GM12878 (cell line): Measurements from ENCODE around the gene HMGXB3. TPM values are rescaled to one million over a fixed set of nuclear protein-coding genes. Genes with fewer than 3 reads are reported as not detected.
A peak's percentile ranks its signal among the peaks of the same experiment; 100 is the strongest.

Experiments used
- ATAC-seq: fragments of 200-7000 bp; cut with Tn5 transposase; 3 replicates; pipeline ENCODE4 v1.9.1; 2020; ENCODE audit warnings: mild to moderate bottlenecking, moderate library complexity
- BruUV-seq: library from RNA; stranded (reverse); fragments of 400-500 nt; replicated peaks from 2 replicates; lab custom pipeline; 2021; lab: Mats Ljungman, UMichigan
- CTCF ChIA-PET: fragments of 300-600 bp; sonication (Branson Sonifier 250); formaldehyde crosslinking; extraction: SDS; loops from one replicate; lab custom pipeline; 2021; ENCODE audit warnings: inconsistent platforms; lab: Yijun Ruan, JAX
- POLR2A ChIA-PET: fragments of 350-600 bp; formaldehyde crosslinking; extraction: SDS; loops from one replicate; lab custom pipeline; 2021; ENCODE audit warnings: inconsistent platforms; lab: Charles Lee
- RAD21 ChIA-PET: fragments of 300-600 bp; sonication (Branson Sonifier 250); formaldehyde crosslinking; loops from one replicate; lab custom pipeline; 2023; ENCODE audit warnings: antibody characterized with exemption; ENCODE audit not compliant: unreplicated experiment; lab: Charles Lee
- SMC1A ChIA-PET: fragments of 300-600 bp; sonication (Branson Sonifier 250); formaldehyde crosslinking; loops from one replicate; lab custom pipeline; 2023; ENCODE audit not compliant: unreplicated experiment, uncharacterized antibody; lab: Charles Lee
- DNase-seq: peaks from one replicate; pipeline ENCODE4 v3.0.0-alpha.2; 2011; ENCODE audit warnings: low read depth, low spot score
- FAIRE-seq: peaks from 3 replicates; lab custom pipeline; 2011; peaks lifted over from hg19 to GRCh38; lab: Jason Lieb, UNC
- H2AFZ ChIP-seq: 2 replicates; pipeline ENCODE4 v1.6.0; 2011; ENCODE audit warnings: low read depth, low read length, control low read depth; ENCODE audit not compliant: control insufficient read depth
- H3K27ac ChIP-seq: 2 replicates; pipeline ENCODE4 v1.5.1; 2011; ENCODE audit warnings: control low read depth; ENCODE audit not compliant: control insufficient read depth, insufficient read depth
- H3K27me3 ChIP-seq, 2 experiments: replicated peaks in 1 of 2; 2 replicates each; pipeline versions ENCODE4 v1.6.0 to v1.6.1; 2011; ENCODE audit warnings: low read length in 1 of 2; ENCODE audit not compliant: control insufficient read depth in 2 of 2, insufficient read depth in 2 of 2
- H3K36me3 ChIP-seq, 2 experiments: 2 replicates each; pipeline ENCODE4 v1.5.1; 2011; ENCODE audit warnings: low read length in 1 of 2; ENCODE audit not compliant: control insufficient read depth in 2 of 2, insufficient read depth in 2 of 2
- H3K4me1 ChIP-seq: 2 replicates; pipeline ENCODE4 v1.6.1; 2011; ENCODE audit warnings: mild to moderate bottlenecking, low read length, moderate library complexity, mixed read lengths; ENCODE audit not compliant: control insufficient read depth, insufficient read depth
- H3K4me2 ChIP-seq: 2 replicates; pipeline ENCODE4 v1.6.0; 2011; ENCODE audit warnings: control low read depth; ENCODE audit not compliant: control insufficient read depth, insufficient read depth
- H3K4me3 ChIP-seq: fragments of 200-600 bp; sonication (generic); 2 replicates; pipeline ENCODE4 v1.5.1; 2016
- H3K79me2 ChIP-seq: 2 replicates; pipeline ENCODE4 v1.6.0; 2011; ENCODE audit warnings: low read length; ENCODE audit not compliant: control insufficient read depth, insufficient read depth
- H3K9ac ChIP-seq: 2 replicates; pipeline ENCODE4 v1.8.0; 2011; ENCODE audit warnings: low read length, control low read depth, mixed read lengths; ENCODE audit not compliant: control insufficient read depth, insufficient read depth
- H3K9me3 ChIP-seq: replicated peaks from 3 replicates; pipeline ENCODE4 v1.5.1; 2011; ENCODE audit warnings: mild to moderate bottlenecking, low read length; ENCODE audit not compliant: control insufficient read depth, insufficient read depth
- H4K20me1 ChIP-seq: 2 replicates; pipeline ENCODE4 v1.6.0; 2011; ENCODE audit not compliant: control insufficient read depth, insufficient read depth
- CBX3 ChIP-seq: fragments of 200-600 bp; sonication (generic); IDR thresholded peaks from 2 replicates; pipeline ENCODE4 v1.6.1; 2016; ENCODE audit warnings: low read depth, borderline replicate concordance
- CREM ChIP-seq: IDR thresholded peaks from 2 replicates; pipeline ENCODE4 v1.6.1; 2014; ENCODE audit warnings: antibody characterized with exemption, low read depth
- ELK1 ChIP-seq: IDR thresholded peaks from 2 replicates; pipeline ENCODE4 v1.6.1; 2012; ENCODE audit warnings: low read depth, low read length, improper control_type of control experiment
- ESRRA ChIP-seq: IDR thresholded peaks from 2 replicates; pipeline ENCODE4 v1.6.1; 2012; ENCODE audit warnings: mild to moderate bottlenecking, low read length, improper control_type of control experiment
- IKZF2 ChIP-seq, 2 experiments: fragments of 450-650 bp; IDR thresholded peaks; 2 replicates each; pipeline ENCODE4 v1.6.1; 2017; ENCODE audit warnings: mild to moderate bottlenecking in 2 of 2, moderate library complexity in 2 of 2
- NFIC ChIP-seq: IDR thresholded peaks from 2 replicates; pipeline ENCODE4 v1.6.1; 2012; ENCODE audit warnings: low read depth, mild to moderate bottlenecking, inconsistent platforms, low read length, moderate library complexity
- NFYA ChIP-seq: IDR thresholded peaks from 2 replicates; pipeline ENCODE4 v1.6.1; 2011; ENCODE audit warnings: low read depth, mild to moderate bottlenecking, low read length, improper control_type of control experiment, borderline replicate concordance
- POU2F2 ChIP-seq: IDR thresholded peaks from 3 replicates; pipeline ENCODE4 v1.6.1; 2011; ENCODE audit warnings: low read depth, mild to moderate bottlenecking, low read length, borderline replicate concordance
- SMARCA5 ChIP-seq: fragments of 450-650 bp; IDR thresholded peaks from 2 replicates; pipeline ENCODE4 v1.6.1; 2017; ENCODE audit warnings: mild to moderate bottlenecking
- SUPT20H ChIP-seq: IDR thresholded peaks from 2 replicates; pipeline ENCODE4 v1.6.1; 2011; ENCODE audit warnings: low read depth, mild to moderate bottlenecking, low read length, moderate library complexity, borderline replicate concordance; ENCODE audit not compliant: control insufficient read depth
- TCF12 ChIP-seq: IDR thresholded peaks from 2 replicates; pipeline ENCODE4 v1.6.1; 2011; ENCODE audit warnings: low read depth, mild to moderate bottlenecking, low read length
- USF2 ChIP-seq: IDR thresholded peaks from 2 replicates; pipeline ENCODE4 v1.6.1; 2011; ENCODE audit warnings: low read depth, low read length, improper control_type of control experiment, borderline replicate concordance
- YBX1 ChIP-seq: fragments of 450-650 bp; IDR thresholded peaks from 2 replicates; pipeline ENCODE4 v1.6.1; 2016; ENCODE audit warnings: antibody characterized with exemption
- ZBED1 ChIP-seq: IDR thresholded peaks from 2 replicates; pipeline ENCODE4 v1.6.1; 2016; ENCODE audit warnings: borderline replicate concordance
- ZNF217 ChIP-seq: fragments of 450-650 bp; IDR thresholded peaks from 2 replicates; pipeline ENCODE4 v1.6.1; 2017; ENCODE audit warnings: antibody characterized with exemption, mild to moderate bottlenecking
- ZNF622 ChIP-seq: fragments of 450-650 bp; IDR thresholded peaks from 2 replicates; pipeline ENCODE4 v1.6.1; 2017; ENCODE audit warnings: mild to moderate bottlenecking, inconsistent platforms
- WGBS: methylation state at CpG from one replicate; pipeline ENCODE4 v1.1.6; 2016; ENCODE audit warnings: low lambda C conversion rate; ENCODE audit not compliant: insufficient replicate concordance, insufficient coverage; ENCODE audit errors: missing lambda C conversion rate; 5-methylcytosine and 5-hydroxymethylcytosine counted together
- in situ Hi-C: fragments of 300-500 bp; cut with MboI; formaldehyde crosslinking; loops from 9 replicates; pipeline ENCODE4 v1.14.3; 2018; ENCODE audit warnings: mixed read lengths
- intact Hi-C: fragments of 100-400 bp; cut with micrococcal nuclease; formaldehyde crosslinking; loops from one replicate; pipeline ENCODE4 v1.14.2; 2022; ENCODE audit not compliant: unreplicated experiment
- polyA plus RNA-seq, 11 experiments: library from polyadenylated mRNA; depleted of rRNA in 4 of 11; unstranded in 6 of 11; stranded (reverse) in 5 of 11; fragments of >200 nt; fragmentation: Nextera tagmentation in 4 of 11; fragmentation: Illumina TruSeq in 1 of 11; extraction: Ambion mirVana in 4 of 11; extraction: Trizol in 1 of 11; gene quantifications; 1 replicate in 1 of 11; 2 replicates in 10 of 11; pipeline versions ENCODE4 v1.2.1 to v1.2.3, GENCODE V29; 2011 to 2016; ENCODE audit warnings: inconsistent platforms in 2 of 11, missing spikeins in 2 of 11, low read depth in 1 of 11
- total RNA-seq, 4 experiments: library from RNA; depleted of rRNA in 3 of 4; stranded (reverse); fragments of >200 nt in 3 of 4; fragmentation: Illumina TruSeq in 1 of 4; extraction: Trizol in 1 of 4; gene quantifications; 2 replicates each; pipeline versions ENCODE4 v1.2.1 to v1.2.3, GENCODE V29; 2013 to 2021
- TF ChIP-seq, protein P1 (sequence below): fragments of 450-650 bp; IDR thresholded peaks from 2 replicates; pipeline ENCODE4 v1.6.1; 2017; ENCODE audit warnings: mild to moderate bottlenecking, moderate library complexity
- TF ChIP-seq, protein P2 (sequence below): IDR thresholded peaks from 2 replicates; pipeline ENCODE4 v1.6.1; 2011; ENCODE audit warnings: low read depth, mild to moderate bottlenecking, low read length, moderate library complexity, borderline replicate concordance; ENCODE audit errors: extremely low read depth

HMGXB3 gene
- total and polyA plus RNA-seq, 10 of the 15 experiments (the other 5 are each of a cell fraction or from before 2014, with no cell fraction given), result 1.00 to 42.2 (median 28.1) TPM

DNA sequence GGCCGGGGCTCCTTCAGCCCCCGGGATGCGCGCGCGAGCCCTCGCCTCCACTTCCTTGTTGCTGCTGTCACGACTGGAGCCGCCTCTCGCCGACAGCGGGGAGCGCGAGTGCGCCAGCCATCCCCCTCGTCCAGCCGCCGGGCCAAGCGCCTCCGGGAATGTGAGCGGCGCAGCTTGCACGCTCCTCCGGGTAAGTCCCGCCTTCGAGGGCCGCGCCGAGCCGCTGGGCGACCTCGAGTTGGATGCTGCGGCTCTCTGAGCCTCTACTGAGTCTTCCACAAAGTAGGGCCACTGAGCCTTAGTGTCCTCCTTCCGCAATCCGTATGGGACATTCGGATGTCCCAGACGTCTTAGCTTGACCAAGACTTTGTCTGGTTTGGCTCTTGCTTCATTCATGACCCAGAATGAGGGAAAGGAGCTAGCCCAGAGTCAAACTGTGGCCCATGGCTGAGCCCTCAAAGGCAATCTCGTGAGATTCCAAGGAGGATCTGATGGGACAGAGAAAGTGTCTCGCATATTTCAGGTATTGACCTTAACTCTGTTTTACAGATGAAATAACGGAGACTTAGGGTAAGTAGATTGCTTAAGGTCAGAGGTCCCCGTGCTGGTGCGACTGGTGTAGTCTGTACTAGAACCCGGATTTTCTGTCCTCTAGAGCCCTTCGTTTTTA is 586 bp downstream of the HMGXB3 start:
- Histone ChIP-seq H2AFZ (peak overlapping the region; percentile 89), H3K9ac (peak overlapping the region; percentile 96), H3K4me1 (0 out of 2 replicates have a peak, but pooled peaks cover 3% of the 10 kb centered on the region), H4K20me1 (no peaks in the 10 kb centered on the region), H3K79me2 (peaks cover 52% of the 10 kb centered on the region), H3K27ac (peak overlapping the region; percentile 92), H3K27me3 (no peaks in the 10 kb centered on the region), H3K36me3 (peaks cover 1 to 12% of the 10 kb centered on the region in 2 experiments; a peak in 1 of 4 replicates), H3K4me2 (peak overlapping the region; percentile 81), H3K9me3 (no peaks in the 10 kb centered on the region), H3K4me3 (peak overlapping the region; percentile 98)
- ChIA-PET POLR2A (interaction anchor here (1.4 to 1.8 kb wide), 3 partner anchors 10 to 277 kb away, joined by 3 to 6 read pairs (median 4); partner anchors contain the start of gene SLC26A2), RAD21 (interaction anchor here (1.0 to 1.4 kb wide), 3 partner anchors 11 to 147 kb away, joined by 3 to 5 read pairs (median 4); no protein-coding TSS in a partner anchor), SMC1A (interaction anchor here (1.0 kb wide), 1 partner anchor 450 kb away, joined by 4 read pairs; the partner anchor contains the start of gene CSNK1A1), CTCF (interaction anchor here (0.6 to 2.7 kb wide), 6 partner anchors 10 to 167 kb away, joined by 3 to 23 read pairs (median 4); no protein-coding TSS in a partner anchor)
- no TSS peak for BruUV-seq
- peak; percentile 58 for ATAC-seq
- DNase-seq, result no peak
- in situ Hi-C loops, result no loop called here
- intact Hi-C loops, result loop anchor here (2.0 kb wide), 1 partner anchor 40 kb away; the partner anchor contains the start of gene SLC26A2
- FAIRE-seq, result no peak
- 2% methylated on average over 44 of the region's 44 CpGs for WGBS
- TF ChIP-seq CBX3 (no peak), NFYA (no peak), ZBED1 (peak; percentile 97), ELK1 (no peak), USF2 (no peak), YBX1 (no peak), TCF12 (no peak), SMARCA5 (peak; percentile 82; the same call in 1 of the 2 replicates), POU2F2 (no peak), NFIC (no peak), IKZF2 (IDR thresholded peaks at IDR 0.05) (no peak), ZNF622 (no peak), SUPT20H (no peak), ESRRA (peak; percentile 46; the same call in 1 of the 2 replicates), CREM (no peak), ZNF217 (no peak)
- TF ChIP-seq, protein P1, sequence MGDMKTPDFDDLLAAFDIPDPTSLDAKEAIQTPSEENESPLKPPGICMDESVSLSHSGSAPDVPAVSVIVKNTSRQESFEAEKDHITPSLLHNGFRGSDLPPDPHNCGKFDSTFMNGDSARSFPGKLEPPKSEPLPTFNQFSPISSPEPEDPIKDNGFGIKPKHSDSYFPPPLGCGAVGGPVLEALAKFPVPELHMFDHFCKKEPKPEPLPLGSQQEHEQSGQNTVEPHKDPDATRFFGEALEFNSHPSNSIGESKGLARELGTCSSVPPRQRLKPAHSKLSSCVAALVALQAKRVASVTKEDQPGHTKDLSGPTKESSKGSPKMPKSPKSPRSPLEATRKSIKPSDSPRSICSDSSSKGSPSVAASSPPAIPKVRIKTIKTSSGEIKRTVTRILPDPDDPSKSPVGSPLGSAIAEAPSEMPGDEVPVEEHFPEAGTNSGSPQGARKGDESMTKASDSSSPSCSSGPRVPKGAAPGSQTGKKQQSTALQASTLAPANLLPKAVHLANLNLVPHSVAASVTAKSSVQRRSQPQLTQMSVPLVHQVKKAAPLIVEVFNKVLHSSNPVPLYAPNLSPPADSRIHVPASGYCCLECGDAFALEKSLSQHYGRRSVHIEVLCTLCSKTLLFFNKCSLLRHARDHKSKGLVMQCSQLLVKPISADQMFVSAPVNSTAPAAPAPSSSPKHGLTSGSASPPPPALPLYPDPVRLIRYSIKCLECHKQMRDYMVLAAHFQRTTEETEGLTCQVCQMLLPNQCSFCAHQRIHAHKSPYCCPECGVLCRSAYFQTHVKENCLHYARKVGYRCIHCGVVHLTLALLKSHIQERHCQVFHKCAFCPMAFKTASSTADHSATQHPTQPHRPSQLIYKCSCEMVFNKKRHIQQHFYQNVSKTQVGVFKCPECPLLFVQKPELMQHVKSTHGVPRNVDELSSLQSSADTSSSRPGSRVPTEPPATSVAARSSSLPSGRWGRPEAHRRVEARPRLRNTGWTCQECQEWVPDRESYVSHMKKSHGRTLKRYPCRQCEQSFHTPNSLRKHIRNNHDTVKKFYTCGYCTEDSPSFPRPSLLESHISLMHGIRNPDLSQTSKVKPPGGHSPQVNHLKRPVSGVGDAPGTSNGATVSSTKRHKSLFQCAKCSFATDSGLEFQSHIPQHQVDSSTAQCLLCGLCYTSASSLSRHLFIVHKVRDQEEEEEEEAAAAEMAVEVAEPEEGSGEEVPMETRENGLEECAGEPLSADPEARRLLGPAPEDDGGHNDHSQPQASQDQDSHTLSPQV, result no peak
- TF ChIP-seq, protein P2, sequence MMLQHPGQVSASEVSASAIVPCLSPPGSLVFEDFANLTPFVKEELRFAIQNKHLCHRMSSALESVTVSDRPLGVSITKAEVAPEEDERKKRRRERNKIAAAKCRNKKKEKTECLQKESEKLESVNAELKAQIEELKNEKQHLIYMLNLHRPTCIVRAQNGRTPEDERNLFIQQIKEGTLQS, result no peak
